ENCODE measurements around the gene PLA2G4F.

- no peak for TF ChIP-seq ELF4 (IDR thresholded peaks at IDR 0.05)
- no peak for TF ChIP-seq SP1 (IDR thresholded peaks at IDR 0.05)
- no peak for TF ChIP-seq FOXM1 (IDR thresholded peaks at IDR 0.05; ENCODE audit: borderline replicate concordance)
- TF ChIP-seq HDGF (IDR thresholded peaks at IDR 0.05; ENCODE audit: borderline replicate concordance) = no peak
- TF ChIP-seq LEF1 (IDR thresholded peaks at IDR 0.05; ENCODE audit: borderline replicate concordance) = no peak
- no peak for TF ChIP-seq PKNOX1 (IDR thresholded peaks at IDR 0.05)
- no peak for TF ChIP-seq FOXK2 (IDR thresholded peaks at IDR 0.05)
- no peak for TF ChIP-seq SUZ12 (IDR thresholded peaks at IDR 0.05)
- TF ChIP-seq ZNF384 (IDR thresholded peaks at IDR 0.05) = no peak
- no peak for TF ChIP-seq FOXA1 (IDR thresholded peaks at IDR 0.05)
- no peak for TF ChIP-seq TARDBP (IDR thresholded peaks at IDR 0.05)
- TF ChIP-seq ARNT (IDR thresholded peaks at IDR 0.05) = no peak
Observed at GRCh38 chr15:42203891-42204290, 47.5 kb upstream of the PLA2G4F start.
